HL-60 (cell line): Measurements from ENCODE around the gene SFXN3.

Experiments
- SPI1 ChIP-seq: IDR thresholded peaks from 2 replicates; pipeline ENCODE4 v1.6.1; 2012; ENCODE audit warnings: low read depth, mild to moderate bottlenecking, borderline replicate concordance
- TF ChIP-seq, protein P1 (sequence below): IDR thresholded peaks from 2 replicates; pipeline ENCODE4 v1.6.1; 2012; ENCODE audit warnings: low read depth; ENCODE audit not compliant: insufficient replicate concordance
- TF ChIP-seq, protein P2 (sequence below): IDR thresholded peaks from one replicate; pipeline ENCODE4 v1.5.1; 2011; ENCODE audit warnings: low read length, control low read depth, inconsistent platforms; ENCODE audit not compliant: insufficient read depth

DNA sequence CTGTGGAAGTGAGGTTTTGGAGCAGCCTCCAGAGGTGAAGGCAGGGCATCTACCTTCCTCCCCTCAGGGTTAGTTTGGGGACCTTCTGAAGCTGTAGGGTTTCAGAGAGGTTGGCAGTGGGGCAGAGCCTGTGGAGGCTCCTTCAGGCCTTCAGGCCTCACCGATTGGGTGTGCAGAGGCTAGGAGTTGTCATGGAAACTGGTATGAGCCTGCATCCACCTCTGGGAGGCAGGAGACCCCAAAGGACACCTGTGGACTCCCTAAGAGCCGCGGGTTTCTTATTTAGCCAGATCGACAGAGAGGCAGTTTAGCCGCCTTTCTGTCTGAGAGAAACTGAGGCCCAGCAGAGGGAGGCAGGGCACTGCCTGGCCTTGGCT, 29.4 kb upstream of the SFXN3 start:
- TF ChIP-seq, protein P1, sequence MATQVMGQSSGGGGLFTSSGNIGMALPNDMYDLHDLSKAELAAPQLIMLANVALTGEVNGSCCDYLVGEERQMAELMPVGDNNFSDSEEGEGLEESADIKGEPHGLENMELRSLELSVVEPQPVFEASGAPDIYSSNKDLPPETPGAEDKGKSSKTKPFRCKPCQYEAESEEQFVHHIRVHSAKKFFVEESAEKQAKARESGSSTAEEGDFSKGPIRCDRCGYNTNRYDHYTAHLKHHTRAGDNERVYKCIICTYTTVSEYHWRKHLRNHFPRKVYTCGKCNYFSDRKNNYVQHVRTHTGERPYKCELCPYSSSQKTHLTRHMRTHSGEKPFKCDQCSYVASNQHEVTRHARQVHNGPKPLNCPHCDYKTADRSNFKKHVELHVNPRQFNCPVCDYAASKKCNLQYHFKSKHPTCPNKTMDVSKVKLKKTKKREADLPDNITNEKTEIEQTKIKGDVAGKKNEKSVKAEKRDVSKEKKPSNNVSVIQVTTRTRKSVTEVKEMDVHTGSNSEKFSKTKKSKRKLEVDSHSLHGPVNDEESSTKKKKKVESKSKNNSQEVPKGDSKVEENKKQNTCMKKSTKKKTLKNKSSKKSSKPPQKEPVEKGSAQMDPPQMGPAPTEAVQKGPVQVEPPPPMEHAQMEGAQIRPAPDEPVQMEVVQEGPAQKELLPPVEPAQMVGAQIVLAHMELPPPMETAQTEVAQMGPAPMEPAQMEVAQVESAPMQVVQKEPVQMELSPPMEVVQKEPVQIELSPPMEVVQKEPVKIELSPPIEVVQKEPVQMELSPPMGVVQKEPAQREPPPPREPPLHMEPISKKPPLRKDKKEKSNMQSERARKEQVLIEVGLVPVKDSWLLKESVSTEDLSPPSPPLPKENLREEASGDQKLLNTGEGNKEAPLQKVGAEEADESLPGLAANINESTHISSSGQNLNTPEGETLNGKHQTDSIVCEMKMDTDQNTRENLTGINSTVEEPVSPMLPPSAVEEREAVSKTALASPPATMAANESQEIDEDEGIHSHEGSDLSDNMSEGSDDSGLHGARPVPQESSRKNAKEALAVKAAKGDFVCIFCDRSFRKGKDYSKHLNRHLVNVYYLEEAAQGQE: no peak
- TF ChIP-seq, protein P2, sequence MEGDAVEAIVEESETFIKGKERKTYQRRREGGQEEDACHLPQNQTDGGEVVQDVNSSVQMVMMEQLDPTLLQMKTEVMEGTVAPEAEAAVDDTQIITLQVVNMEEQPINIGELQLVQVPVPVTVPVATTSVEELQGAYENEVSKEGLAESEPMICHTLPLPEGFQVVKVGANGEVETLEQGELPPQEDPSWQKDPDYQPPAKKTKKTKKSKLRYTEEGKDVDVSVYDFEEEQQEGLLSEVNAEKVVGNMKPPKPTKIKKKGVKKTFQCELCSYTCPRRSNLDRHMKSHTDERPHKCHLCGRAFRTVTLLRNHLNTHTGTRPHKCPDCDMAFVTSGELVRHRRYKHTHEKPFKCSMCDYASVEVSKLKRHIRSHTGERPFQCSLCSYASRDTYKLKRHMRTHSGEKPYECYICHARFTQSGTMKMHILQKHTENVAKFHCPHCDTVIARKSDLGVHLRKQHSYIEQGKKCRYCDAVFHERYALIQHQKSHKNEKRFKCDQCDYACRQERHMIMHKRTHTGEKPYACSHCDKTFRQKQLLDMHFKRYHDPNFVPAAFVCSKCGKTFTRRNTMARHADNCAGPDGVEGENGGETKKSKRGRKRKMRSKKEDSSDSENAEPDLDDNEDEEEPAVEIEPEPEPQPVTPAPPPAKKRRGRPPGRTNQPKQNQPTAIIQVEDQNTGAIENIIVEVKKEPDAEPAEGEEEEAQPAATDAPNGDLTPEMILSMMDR: no peak
- TF ChIP-seq SPI1: no peak
